Calu3 (cell line): Measurements from ENCODE around the gene CACNA1G. TPM values are rescaled to one million over a fixed set of nuclear protein-coding genes. Genes with fewer than 3 reads are reported as not detected.

Experiments
- BruUV-seq: library from RNA; stranded (reverse); fragments of 400-500 nt; replicated peaks from 2 replicates; lab custom pipeline; 2021; lab: Mats Ljungman, UMichigan
- CTCF ChIA-PET: fragments of 300-600 bp; sonication (Branson Sonifier 250); formaldehyde crosslinking; loops from one replicate; lab custom pipeline; 2022; ENCODE audit warnings: antibody characterized with exemption; lab: Charles Lee
- DNase-seq: peaks from one replicate; pipeline ENCODE4 v3.0.0; 2022
- H3K27ac Mint-ChIP-seq: one replicate; pipeline ENCODE4 v1.8.0; 2022; ENCODE audit warnings: mixed read lengths; ENCODE audit not compliant: unreplicated experiment
- H3K27me3 Mint-ChIP-seq: one replicate; pipeline ENCODE4 v1.8.0; 2022; ENCODE audit warnings: mixed read lengths; ENCODE audit not compliant: unreplicated experiment
- H3K36me3 Mint-ChIP-seq: one replicate; pipeline ENCODE4 v1.8.0; 2022; ENCODE audit warnings: mild to moderate bottlenecking, moderate library complexity, mixed read lengths; ENCODE audit not compliant: insufficient read depth, unreplicated experiment
- H3K4me1 Mint-ChIP-seq: one replicate; pipeline ENCODE4 v1.8.0; 2022; ENCODE audit warnings: mild to moderate bottlenecking, low read depth, mixed read lengths; ENCODE audit not compliant: unreplicated experiment
- H3K4me3 Mint-ChIP-seq: one replicate; pipeline ENCODE4 v1.8.0; 2022; ENCODE audit warnings: mild to moderate bottlenecking, low read depth, moderate library complexity, mixed read lengths; ENCODE audit not compliant: unreplicated experiment
- H3K9me3 Mint-ChIP-seq: one replicate; pipeline ENCODE4 v1.8.0; 2022; ENCODE audit warnings: low read depth, mixed read lengths; ENCODE audit not compliant: unreplicated experiment
- intact Hi-C: fragments of 100-400 bp; cut with micrococcal nuclease; formaldehyde crosslinking; loops from one replicate; pipeline ENCODE4 v1.10.0; 2022; ENCODE audit not compliant: unreplicated experiment
- total RNA-seq: library from RNA; stranded (reverse); gene quantifications from 2 replicates; pipeline ENCODE4 v1.2.3, GENCODE V29; 2022
- TF ChIP-seq, protein P1 (sequence below): fragments of 200-600 bp; IDR thresholded peaks from one replicate; pipeline ENCODE4 v1.8.0; 2022; ENCODE audit warnings: antibody characterized with exemption; ENCODE audit not compliant: unreplicated experiment

CACNA1G gene
- total RNA-seq, 1 experiment from 2014 or later: not detected

DNA sequence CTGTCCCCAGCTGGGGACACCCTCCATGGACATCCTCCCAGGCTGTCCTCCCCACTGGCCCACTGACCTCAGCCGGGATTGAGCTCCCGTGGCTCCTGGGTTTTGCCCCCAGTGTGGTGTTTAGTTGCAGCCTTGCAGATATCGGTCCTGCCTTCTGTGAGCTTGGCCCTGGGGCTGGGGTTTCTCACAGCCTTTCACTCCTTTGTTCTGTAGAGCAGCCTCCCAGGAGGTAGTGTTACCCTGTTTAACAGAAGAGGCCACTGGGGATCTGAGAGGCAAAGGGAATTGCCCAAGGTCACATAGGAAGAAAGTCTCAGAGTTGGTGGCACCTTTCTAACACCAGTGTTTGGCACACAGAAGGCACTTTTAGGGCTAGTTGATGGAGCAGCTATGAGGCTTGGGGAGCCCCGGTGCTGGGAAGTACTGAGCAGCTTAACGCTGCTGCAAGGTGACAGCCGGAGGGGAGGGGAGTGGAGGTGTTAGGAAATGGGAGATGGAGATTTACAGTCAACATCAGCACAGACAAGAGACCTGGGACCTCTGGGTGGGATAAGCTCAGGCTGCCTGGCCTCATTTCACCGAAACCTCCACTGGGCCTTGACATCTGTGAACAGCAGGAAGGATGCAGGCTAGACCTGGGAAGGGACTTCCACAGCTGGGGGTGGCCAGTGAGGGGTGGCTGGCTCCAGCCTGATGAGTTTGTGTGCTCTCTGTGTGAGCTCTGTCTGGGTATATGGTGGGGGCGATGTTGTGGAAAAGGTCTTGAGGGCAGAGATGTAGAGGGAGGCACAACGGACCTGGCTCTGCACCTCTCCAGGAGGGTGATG is 26.1 kb downstream of the CACNA1G start:
- Mint-ChIP-seq H3K9me3 (no peaks in the 10 kb centered on the region), H3K4me1 (peaks cover 11% of the 10 kb centered on the region), H3K27ac (no peak overlapping the region), H3K36me3 (peaks cover 4% of the 10 kb centered on the region), H3K4me3 (no peak overlapping the region), H3K27me3 (peaks cover 92% of the 10 kb centered on the region)
- intact Hi-C loops: no loop called here
- no TSS peak for BruUV-seq
- CTCF ChIA-PET: interaction anchor here (1.2 kb wide), 1 partner anchor 11 kb away, joined by 3 read pairs; no protein-coding TSS in a partner anchor
- no peak for DNase-seq
- TF ChIP-seq, protein P1, sequence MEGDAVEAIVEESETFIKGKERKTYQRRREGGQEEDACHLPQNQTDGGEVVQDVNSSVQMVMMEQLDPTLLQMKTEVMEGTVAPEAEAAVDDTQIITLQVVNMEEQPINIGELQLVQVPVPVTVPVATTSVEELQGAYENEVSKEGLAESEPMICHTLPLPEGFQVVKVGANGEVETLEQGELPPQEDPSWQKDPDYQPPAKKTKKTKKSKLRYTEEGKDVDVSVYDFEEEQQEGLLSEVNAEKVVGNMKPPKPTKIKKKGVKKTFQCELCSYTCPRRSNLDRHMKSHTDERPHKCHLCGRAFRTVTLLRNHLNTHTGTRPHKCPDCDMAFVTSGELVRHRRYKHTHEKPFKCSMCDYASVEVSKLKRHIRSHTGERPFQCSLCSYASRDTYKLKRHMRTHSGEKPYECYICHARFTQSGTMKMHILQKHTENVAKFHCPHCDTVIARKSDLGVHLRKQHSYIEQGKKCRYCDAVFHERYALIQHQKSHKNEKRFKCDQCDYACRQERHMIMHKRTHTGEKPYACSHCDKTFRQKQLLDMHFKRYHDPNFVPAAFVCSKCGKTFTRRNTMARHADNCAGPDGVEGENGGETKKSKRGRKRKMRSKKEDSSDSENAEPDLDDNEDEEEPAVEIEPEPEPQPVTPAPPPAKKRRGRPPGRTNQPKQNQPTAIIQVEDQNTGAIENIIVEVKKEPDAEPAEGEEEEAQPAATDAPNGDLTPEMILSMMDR: no peak

DNA sequence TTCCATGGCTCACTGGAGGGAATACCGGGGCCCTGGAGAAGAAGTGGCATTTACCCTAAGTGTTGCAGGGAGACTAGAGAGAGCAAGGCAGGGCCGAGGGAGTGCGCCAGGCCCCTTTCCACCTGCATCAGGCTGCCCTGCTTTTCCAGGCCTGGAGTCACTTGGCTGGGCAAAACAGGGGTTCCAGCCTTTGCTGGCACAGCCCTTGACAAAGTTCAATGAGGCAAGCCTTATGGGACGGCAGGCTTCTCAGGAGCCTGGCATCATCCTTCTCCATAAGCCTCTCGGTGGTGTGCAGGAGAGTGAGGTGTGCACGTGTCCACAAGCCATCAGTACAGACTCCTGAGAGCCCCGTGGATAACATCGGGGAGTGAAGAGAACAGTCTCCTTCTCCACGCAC is 27.1 kb downstream of the CACNA1G start:
- TF ChIP-seq, protein P1: no peak
- Mint-ChIP-seq H3K9me3 (no peaks in the 10 kb centered on the region), H3K36me3 (peaks cover 4% of the 10 kb centered on the region), H3K4me3 (no peak overlapping the region), H3K4me1 (peaks cover 11% of the 10 kb centered on the region), H3K27ac (no peak overlapping the region), H3K27me3 (peaks cover 92% of the 10 kb centered on the region)
- no TSS peak for BruUV-seq
- CTCF ChIA-PET: interaction anchor here (1.2 kb wide), 1 partner anchor 11 kb away, joined by 3 read pairs; no protein-coding TSS in a partner anchor
- intact Hi-C loops: no loop called here
- DNase-seq: no peak

GRCh38 chr17:50588391-50589049 is 28.0 kb downstream of the CACNA1G start:
- no peak for DNase-seq
- CTCF ChIA-PET: interaction anchor here (0.6 kb wide), 1 partner anchor 343 kb away, joined by 4 read pairs; no protein-coding TSS in a partner anchor
- no peak overlapping the region for H3K4me3 Mint-ChIP-seq
- H3K9me3 Mint-ChIP-seq: no peaks in the 10 kb centered on the region
- intact Hi-C loops: no loop called here
- BruUV-seq: no TSS peak
- H3K27me3 Mint-ChIP-seq: peaks cover 91% of the 10 kb centered on the region
- peaks cover 4% of the 10 kb centered on the region for H3K36me3 Mint-ChIP-seq
- TF ChIP-seq, protein P1: no peak
- H3K27ac Mint-ChIP-seq: no peak overlapping the region
- H3K4me1 Mint-ChIP-seq: peaks cover 11% of the 10 kb centered on the region

DNA sequence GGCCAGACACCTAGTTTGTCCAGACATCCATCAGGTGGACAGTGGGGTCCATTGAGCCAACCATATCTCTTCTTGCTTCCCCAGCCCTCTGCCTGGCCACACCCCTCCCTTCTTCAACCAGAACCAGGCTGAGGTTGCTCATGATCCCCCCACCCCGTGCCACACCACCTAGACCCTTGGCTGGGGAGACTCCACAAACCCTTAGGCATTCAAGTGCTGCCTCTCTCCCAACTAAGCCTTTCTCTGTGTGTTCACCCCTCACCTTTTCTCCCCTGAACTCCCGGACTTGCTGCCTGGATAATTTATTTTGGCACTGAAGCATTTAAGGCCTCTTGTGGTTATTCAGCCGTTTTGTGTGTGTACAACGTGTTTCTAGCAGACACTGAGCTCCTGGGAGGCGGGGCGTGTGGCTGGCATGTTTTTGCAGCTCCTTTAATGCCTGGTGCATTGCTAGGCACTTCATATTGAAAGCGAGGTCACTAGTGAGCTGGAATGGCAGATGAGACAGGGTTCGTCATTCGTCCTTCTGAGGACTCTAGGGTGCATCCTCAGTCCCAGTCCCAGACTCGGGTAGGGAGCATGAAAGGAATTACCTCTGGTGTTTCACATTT is 28.7 kb downstream of the CACNA1G start:
- CTCF ChIA-PET: interaction anchor here (0.6 kb wide), 1 partner anchor 342 kb away, joined by 4 read pairs; no protein-coding TSS in a partner anchor
- Mint-ChIP-seq H3K36me3 (peaks cover 4% of the 10 kb centered on the region), H3K9me3 (no peaks in the 10 kb centered on the region), H3K27ac (no peak overlapping the region), H3K4me3 (no peak overlapping the region), H3K4me1 (peaks cover 11% of the 10 kb centered on the region), H3K27me3 (peaks cover 89% of the 10 kb centered on the region)
- no peak for DNase-seq
- TF ChIP-seq, protein P1: no peak
- BruUV-seq: no TSS peak
- intact Hi-C loops: no loop called here
